Superior temporal gyrus (tissue), 1 donor: Measurements from ENCODE around the gene EPB41.
"Not testable (repeated sequence)": the region's sequence is repeated elsewhere in the genome, so short reads cannot be mapped to it uniquely, and the experiment has no call there.

Source experiments
- DNase-seq: peaks from one replicate; pipeline ENCODE4 v3.0.0-alpha.2; 2016; ENCODE audit errors: extremely low spot score

EPB41 gene

GRCh38 chr1:29112705-29113412 is 198.5 kb downstream of the EPB41 start:
- DNase-seq, result no peak

DNA sequence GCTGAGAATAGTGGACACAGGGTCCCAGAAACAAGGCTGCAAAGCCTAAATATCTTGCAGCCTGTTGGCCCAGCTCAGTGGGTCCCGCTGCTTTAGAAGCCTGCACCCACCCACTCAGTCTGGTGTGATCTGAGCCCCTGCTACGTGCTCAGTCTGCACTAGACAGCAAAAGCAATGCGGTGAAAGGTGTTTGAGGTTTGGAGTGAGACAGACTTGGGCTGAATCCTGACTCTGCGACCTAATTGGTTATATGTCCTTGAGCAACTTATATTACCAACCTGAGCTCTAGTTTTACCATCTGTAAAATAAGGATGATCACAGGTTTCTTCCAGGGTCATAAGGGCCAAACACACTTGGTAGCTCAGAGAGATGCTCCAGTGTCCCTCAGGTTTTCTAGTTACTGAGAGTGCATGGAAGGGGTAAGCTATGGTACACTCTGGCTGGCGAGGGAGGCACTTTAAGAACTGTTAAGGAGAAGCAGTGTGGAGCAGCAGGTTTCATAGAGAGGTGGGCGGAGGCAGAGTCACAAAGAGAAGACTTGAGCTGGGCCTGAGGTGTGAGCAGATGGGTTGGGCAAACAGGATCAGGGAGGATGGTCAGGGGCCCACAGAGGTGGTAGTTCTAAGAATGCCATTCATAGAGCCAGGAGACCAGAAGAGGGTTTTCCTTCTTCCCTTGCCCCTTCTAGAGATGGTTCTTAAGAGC is 199.2 kb downstream of the EPB41 start:
- no peak for DNase-seq

- DNase-seq, result no peak
Observed at GRCh38 chr1:29114654-29115053, 200.3 kb downstream of the EPB41 start.

GRCh38 chr1:29117381-29117780 is 203.0 kb downstream of the EPB41 start:
- no peak for DNase-seq

DNA sequence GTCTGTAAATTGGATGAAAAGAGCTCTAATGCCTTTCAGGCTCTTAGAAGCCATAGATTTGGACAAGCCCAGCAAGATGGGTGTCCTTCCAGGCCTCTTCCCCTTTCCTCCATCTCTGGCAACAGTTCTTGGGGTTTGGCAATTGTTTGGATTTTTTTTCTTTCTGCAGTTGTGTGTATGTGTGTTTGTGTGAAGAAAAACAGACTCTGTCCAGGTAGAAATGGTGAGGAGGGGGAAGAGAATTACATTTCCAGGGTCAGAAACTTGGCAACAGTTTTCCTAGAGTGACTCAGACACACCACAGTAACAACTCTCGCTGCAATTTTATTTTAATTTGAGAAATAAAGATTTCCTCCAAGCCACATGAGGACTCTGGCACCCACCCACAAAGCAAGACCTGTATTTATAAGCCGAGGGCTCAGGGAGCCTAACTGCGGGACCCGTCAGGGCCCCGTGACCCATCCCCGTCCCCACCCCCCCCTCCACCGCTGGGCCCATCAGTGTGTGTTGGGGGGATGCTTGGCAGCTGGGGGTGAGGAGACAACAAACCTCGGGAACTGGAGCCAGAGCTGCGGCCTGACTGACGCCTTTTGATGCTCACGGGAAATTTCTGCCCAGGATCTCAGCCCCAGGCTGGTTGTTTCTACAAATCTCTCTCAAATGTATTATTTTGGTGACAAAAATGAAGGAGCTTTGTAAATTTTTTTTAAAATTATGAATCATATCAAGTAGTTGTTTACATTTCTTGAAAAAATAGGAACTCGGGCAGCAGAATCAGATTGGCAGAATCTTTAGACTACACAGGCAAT is 205.0 kb downstream of the EPB41 start:
- no peak for DNase-seq

GRCh38 chr1:29120367-29120766 is 206.0 kb downstream of the EPB41 start:
- DNase-seq, result no peak

DNA sequence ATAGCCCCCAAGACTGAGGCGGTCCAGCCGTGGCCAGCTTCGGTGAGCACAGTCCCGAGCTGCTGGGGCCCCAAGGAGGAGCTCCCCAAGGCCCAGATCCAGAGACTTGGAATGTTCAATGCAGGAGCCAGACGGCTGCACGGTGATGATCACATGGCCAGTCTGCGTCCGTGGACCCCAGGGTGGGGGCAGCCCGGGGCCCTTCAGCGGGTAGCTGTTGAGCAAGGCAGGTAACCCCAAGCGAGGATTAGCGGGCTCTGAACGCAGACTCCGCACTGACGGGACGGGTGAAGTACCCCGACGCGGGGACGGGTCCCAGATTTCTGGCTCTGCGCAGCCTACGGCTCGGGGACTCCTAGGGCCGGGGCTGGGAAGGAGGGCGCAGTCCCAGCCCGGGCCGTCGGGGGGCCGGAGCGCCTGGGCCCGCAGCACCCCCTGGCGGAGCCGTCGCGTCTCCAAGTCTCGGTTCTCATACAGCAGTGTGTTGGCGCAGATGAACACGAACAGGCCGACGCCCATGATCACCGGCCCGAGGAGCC is 206.6 kb downstream of the EPB41 start:
- DNase-seq, result no peak

- DNase-seq, result no peak
Observed at GRCh38 chr1:29121516-29121935, 207.2 kb downstream of the EPB41 start.

GRCh38 chr1:29121936-29122681 is 207.7 kb downstream of the EPB41 start:
- DNase-seq, result no peak

GRCh38 chr1:29122682-29123052 is 208.3 kb downstream of the EPB41 start:
- no peak for DNase-seq

DNA sequence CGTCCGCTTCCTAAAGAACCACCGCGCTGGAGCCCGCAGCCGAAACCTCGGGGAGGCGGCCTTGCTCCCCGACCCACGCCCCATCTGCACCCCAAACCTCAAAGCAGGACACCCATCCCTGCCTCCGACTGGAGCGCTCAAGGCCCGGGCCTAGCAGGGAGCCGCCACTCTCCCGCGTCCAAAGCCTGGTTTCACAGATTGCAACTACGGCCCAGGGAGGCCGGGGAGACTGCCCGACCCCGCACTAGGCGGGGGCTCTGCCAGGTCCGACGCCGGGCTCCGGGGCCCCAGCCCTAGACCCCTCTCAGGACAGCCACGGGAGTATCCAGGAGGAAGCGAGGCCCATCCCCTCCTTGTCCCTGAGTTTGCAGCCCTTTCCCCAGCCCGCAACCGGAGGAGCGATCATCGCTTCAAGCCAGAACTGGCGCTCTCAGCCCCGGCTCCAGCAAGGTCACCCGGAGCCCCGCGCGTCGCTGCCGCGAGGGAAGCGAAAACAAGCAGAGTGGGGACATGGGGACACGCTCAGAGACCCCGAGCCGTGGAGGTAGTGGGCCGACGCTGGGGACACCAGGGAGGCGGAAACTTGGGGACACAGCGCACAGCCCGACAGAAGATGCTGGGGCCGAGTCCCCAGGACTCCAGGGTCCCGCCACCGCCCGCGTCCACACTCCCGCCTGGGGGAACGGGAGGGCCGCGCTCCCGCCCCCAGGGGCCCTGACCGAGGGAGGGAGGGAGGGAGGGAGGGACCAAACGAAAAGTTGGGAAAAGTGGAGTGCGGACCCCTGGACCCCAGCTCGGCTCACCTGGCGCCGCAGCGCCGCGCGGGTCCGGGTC is 208.9 kb downstream of the EPB41 start:
- DNase-seq, result no peak

GRCh38 chr1:29123887-29124365 is 209.6 kb downstream of the EPB41 start, which contains the start of gene TMEM200B:
Gene TMEM200B, minus strand, starts transcription at chr1:29123903. Its CDS starts 2,075 bp downstream, at chr1:29121828.
- no peak for DNase-seq

DNA sequence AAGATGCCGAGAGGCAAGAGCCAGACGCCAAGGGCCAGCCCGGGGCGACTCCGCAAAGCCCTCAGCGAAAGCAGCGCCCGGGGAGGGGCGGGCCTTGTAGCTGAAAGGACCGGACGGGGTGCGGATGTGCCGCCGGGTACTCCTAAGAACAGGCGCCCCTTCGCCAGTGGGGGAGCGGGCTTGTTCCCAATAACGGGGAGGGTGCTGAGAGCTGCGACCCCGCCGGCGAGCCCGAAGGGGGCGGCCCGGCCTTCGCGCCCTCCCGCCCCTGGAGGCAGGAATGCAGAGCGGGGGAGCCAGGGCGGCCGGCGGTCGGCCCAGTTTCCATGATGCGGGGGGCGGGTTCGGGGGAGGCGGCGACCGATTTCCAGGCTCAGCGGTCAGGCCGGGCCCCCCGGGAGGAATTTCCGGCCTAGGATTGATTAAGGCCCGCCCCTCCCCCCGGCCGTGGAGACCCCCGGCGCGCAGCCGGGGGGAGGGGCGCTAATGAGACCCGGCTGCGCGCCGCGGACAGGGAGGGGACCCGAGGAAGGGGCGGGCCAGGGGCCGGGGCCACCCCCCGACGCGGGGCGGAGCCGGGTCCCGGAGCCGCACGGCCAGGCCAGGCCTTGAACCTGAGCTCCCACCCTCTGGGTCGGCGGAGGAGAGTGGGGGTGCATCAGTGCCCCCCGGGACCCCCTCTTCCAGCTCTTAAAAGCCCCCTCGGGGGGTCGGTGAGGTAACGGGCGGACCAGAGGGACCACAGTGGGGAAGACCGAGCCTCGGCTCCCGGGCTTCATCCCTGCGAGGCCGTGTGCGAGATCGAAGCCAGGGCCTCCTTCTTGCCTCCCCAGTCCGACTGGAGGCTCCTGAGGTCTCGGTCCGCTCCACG is 210.2 kb downstream of the EPB41 start:
- DNase-seq, result no peak

DNA sequence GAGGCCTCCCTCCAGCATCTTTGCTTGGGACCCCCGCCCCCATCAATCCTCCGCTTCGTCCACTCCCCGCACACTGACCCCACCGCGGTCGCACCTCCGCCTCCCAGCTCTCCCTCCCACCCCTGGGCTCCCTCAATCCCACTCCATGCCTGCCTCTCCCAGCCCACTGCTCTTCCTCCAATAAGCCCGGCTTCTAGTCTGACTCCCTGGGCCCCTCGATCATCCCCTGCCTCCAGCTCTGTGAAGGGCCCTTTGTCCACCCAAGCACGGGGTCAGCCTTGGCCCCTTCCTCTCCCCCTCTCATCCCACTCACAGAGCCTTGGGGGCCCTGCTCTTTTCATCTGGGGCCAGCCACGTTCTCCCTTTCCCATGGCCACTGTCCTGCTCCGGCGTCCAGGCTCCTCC is 210.9 kb downstream of the EPB41 start:
- DNase-seq, result no peak

DNA sequence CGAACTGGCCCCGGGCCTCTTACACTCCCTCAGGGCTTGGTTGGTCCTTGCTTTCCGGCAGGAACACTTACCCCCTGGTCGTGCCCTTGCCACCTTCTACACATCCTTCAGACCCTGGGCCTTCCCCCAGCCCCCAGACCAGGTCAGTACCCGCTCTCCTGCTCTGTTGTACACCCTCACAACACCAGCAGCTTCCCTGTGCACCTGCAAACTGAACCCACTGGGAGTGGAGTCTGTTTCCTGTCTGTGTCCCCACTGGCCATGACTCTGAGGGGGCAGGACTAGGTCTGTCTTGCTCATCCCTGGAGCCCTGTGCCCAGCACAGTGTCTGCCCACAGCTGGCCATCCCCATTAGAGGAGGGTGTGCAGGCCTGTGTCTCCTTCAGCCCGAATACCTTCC is 211.4 kb downstream of the EPB41 start:
- DNase-seq, result no peak

GRCh38 chr1:29126198-29126597 is 211.8 kb downstream of the EPB41 start:
- no peak for DNase-seq

DNA sequence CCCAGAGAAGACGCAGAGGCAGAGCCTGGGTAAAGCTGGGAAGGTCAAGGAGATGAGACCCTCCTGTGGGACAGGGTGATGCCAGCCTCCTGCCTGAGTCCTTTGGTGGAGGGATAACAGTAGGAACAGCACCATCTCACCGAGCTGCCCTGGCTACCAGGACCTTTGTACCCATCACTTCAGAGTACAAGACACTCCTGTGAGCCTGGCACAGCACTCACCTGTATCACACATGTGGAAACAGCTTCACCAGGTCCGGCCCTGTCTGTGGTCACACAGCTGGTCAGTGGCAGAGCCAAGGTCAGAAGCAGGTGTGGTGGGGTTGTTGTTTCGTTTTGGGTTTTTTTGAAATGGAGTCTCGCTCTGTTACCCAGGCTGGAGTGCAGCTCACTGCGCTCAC is 214.4 kb downstream of the EPB41 start:
- DNase-seq, result no peak

- DNase-seq, result no peak
Observed at GRCh38 chr1:29129916-29130315, 215.5 kb downstream of the EPB41 start.

GRCh38 chr1:29131056-29131455 is 216.7 kb downstream of the EPB41 start:
- not testable (repeated sequence) for DNase-seq
